Thoracic aorta (tissue), 2 donors: Measurements from ENCODE around the gene OR52E1. TPM values are rescaled to one million over a fixed set of nuclear protein-coding genes. Genes with fewer than 3 reads are reported as not detected.

Experiments used
- ATAC-seq: fragments of 150-250 bp; one replicate; pipeline ENCODE4 v1.8.0; 2017; ENCODE audit warnings: low read depth; ENCODE audit not compliant: insufficient number of reproducible peaks, low FRiP score
- DNase-seq: peaks from one replicate; pipeline ENCODE4 v3.0.0-alpha.2; 2020; ENCODE audit warnings: low spot score
- H3K27ac ChIP-seq, 2 donors: fragments of 200-600 bp; sonication (generic); 1 replicate in 1 of 2; 2 replicates in 1 of 2; pipeline ENCODE4 v1.5.1; 2016; ENCODE audit warnings: mild to moderate bottlenecking in 2 of 2, moderate library complexity in 2 of 2
- H3K27me3 ChIP-seq: fragments of 200-600 bp; sonication (generic); replicated peaks from 2 replicates; pipeline ENCODE4 v1.6.0; 2016; ENCODE audit warnings: mild to moderate bottlenecking; ENCODE audit not compliant: insufficient read depth
- H3K36me3 ChIP-seq: fragments of 200-600 bp; sonication (generic); one replicate; pipeline ENCODE4 v1.5.1; 2016
- H3K4me1 ChIP-seq, 2 donors: fragments of 200-600 bp; sonication (generic); 1 replicate in 1 of 2; 2 replicates in 1 of 2; pipeline versions ENCODE4 v1.5.1 to v1.6.0; 2016; ENCODE audit warnings: low read depth in 2 of 2, mild to moderate bottlenecking in 1 of 2; ENCODE audit not compliant: control insufficient read depth in 1 of 2
- H3K4me3 ChIP-seq: fragments of 200-600 bp; sonication (generic); 2 replicates; pipeline ENCODE4 v1.5.1; 2016; ENCODE audit warnings: mild to moderate bottlenecking
- H3K9me3 ChIP-seq: fragments of 200-600 bp; sonication (generic); 2 replicates; pipeline ENCODE4 v1.5.1; 2016
- total RNA-seq, 2 donors: library from RNA; depleted of rRNA; stranded (reverse); fragments of >200 nt; gene quantifications; one replicate each; pipeline versions ENCODE4 v1.1.0 to v1.2.3, GENCODE V29; 2016
- TF ChIP-seq, protein P1 (sequence below): fragments of 200-600 bp; sonication (generic); IDR thresholded peaks from one replicate; pipeline ENCODE4 v1.5.1; 2019; ENCODE audit warnings: antibody characterized with exemption

OR52E1 gene
- total RNA-seq, result not detected

DNA sequence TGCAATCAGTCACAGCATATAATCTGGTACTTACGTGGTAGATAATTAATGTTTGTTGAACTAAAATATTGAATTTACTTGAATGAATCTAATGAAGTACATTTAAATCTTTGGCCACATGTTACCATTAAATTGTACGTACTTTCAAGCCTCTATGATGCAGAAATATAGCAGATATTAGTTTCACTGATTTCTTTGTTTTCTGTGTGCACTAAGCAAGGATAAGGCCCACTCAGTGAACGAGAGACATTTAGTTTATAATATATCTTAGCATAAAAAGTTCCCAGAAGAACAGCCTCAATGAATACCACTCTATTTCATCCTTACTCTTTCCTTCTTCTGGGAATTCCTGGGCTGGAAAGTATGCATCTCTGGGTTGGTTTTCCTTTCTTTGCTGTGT lies at the start of gene OR52E1:
OR52E1 (plus strand) TSS at position 301 of the 400 bp plus-strand sequence.
- no peaks in the 10 kb centered on the region for H3K9me3 ChIP-seq
- no peaks in the 10 kb centered on the region for H3K4me1 ChIP-seq
- TF ChIP-seq, protein P1, sequence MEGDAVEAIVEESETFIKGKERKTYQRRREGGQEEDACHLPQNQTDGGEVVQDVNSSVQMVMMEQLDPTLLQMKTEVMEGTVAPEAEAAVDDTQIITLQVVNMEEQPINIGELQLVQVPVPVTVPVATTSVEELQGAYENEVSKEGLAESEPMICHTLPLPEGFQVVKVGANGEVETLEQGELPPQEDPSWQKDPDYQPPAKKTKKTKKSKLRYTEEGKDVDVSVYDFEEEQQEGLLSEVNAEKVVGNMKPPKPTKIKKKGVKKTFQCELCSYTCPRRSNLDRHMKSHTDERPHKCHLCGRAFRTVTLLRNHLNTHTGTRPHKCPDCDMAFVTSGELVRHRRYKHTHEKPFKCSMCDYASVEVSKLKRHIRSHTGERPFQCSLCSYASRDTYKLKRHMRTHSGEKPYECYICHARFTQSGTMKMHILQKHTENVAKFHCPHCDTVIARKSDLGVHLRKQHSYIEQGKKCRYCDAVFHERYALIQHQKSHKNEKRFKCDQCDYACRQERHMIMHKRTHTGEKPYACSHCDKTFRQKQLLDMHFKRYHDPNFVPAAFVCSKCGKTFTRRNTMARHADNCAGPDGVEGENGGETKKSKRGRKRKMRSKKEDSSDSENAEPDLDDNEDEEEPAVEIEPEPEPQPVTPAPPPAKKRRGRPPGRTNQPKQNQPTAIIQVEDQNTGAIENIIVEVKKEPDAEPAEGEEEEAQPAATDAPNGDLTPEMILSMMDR, result no peak
- no peak for DNase-seq
- H3K4me3 ChIP-seq, result no peak within 1 kb of the TSS
- no peaks in the 10 kb centered on the region for H3K27me3 ChIP-seq
- no peaks in the 10 kb centered on the region for H3K36me3 ChIP-seq
- no peak within 1 kb of the TSS for H3K27ac ChIP-seq
- no peak for ATAC-seq

DNA sequence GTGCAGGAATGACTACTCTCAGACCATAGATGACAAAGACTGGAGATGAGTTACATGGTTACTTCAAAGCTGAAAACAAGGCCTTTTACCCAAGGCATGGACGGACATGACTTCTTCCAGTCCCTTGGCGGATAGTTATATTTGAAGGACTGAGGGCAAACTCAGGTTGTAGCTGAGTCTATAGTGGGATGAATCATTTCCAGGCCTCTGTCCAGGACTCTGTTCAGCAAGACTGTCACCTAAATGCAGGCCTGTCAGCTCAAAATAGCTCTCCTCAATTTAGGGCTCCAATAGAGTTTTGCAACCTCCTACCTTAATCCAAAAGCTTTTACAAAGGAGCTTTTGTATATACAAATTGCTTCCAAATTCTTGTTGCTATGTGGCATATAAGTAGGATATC lies 47.4 kb upstream of the OR52E1 start:
- H3K4me3 ChIP-seq, result no peak overlapping the region
- TF ChIP-seq, protein P1, result no peak
- DNase-seq (no peak), ATAC-seq (no peak)
- H3K27ac ChIP-seq, result no peak overlapping the region
- peaks cover 4% of the 10 kb centered on the region for H3K9me3 ChIP-seq
- H3K36me3 ChIP-seq, result no peaks in the 10 kb centered on the region
- H3K4me1 ChIP-seq, result no peaks in the 10 kb centered on the region
- H3K27me3 ChIP-seq, result no peaks in the 10 kb centered on the region

DNA sequence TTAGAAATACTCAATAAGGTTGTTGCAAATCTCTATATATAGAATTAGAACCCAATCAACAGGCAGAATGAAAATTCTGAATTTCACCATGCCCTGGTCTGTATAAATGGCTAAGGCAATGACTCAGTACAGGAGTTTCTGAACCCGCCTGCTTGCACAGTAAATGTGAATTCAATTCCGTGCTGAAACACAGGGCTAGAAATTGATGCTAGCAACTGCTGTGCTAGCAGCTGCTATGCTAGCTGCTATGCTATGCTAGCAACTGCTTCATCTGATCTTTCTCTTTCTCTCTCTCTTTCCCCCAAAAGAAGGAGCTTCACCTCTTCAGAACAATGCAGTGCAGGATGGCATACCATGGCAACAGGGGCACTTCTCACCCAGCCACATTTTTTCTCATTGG lies 32.7 kb upstream of the OR52E1 start:
- ATAC-seq, result no peak
- TF ChIP-seq, protein P1, result no peak
- DNase-seq, result no peak
- no peak overlapping the region for H3K27ac ChIP-seq
- H3K9me3 ChIP-seq, result no peaks in the 10 kb centered on the region
- H3K4me3 ChIP-seq, result no peak overlapping the region
- no peaks in the 10 kb centered on the region for H3K36me3 ChIP-seq
- H3K27me3 ChIP-seq, result no peaks in the 10 kb centered on the region
- no peaks in the 10 kb centered on the region for H3K4me1 ChIP-seq

DNA sequence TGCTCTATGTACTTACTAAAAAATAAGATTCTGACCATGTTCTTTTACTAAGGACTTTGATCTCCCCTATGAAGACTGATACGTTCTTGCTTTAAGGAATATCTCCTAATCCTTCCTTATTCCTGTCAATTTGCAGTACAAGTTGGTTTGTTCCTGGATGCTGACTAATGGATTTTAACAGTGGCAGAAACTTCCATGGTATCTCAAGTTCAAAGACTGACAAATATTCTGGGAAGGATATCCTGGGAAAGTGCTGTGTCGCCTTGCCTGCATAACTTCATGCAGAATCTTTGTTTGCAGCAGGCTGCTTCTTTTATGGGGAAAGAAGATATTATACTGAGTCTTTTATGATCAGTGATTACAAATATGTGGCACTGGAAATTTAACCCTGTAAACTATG lies 31.4 kb upstream of the OR52E1 start:
- no peaks in the 10 kb centered on the region for H3K9me3 ChIP-seq
- H3K4me1 ChIP-seq, result no peaks in the 10 kb centered on the region
- no peaks in the 10 kb centered on the region for H3K36me3 ChIP-seq
- no peak overlapping the region for H3K4me3 ChIP-seq
- TF ChIP-seq, protein P1, result no peak
- no peaks in the 10 kb centered on the region for H3K27me3 ChIP-seq
- DNase-seq (no peak), ATAC-seq (no peak)
- no peak overlapping the region for H3K27ac ChIP-seq

DNA sequence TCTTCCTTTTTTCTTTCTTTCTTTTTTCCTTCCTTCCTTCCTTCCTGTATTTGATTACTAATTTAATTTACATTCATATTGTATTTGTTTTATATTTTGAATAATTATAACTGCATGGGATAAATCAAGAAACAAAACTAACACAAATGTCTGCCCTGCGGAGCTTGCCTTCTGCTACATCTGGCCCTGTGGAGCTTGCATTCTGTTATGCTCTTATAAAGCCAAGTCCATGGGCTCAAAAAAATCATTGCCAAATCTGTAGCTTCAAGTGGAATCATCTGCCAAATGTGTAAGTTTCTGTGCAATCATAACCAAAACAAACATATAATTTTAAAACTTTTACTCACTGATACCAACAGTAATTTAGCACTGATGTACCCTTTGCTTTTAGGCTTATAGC lies 31.0 kb upstream of the OR52E1 start:
- TF ChIP-seq, protein P1, result no peak

More for the DNA sequence above, 31.0 kb upstream of the OR52E1 start:
- H3K4me3 ChIP-seq, result no peak overlapping the region
- H3K27ac ChIP-seq, result no peak overlapping the region
- ATAC-seq (no peak), DNase-seq (no peak)
- H3K9me3 ChIP-seq, result no peaks in the 10 kb centered on the region
- H3K27me3 ChIP-seq, result no peaks in the 10 kb centered on the region
- H3K36me3 ChIP-seq, result no peaks in the 10 kb centered on the region
- H3K4me1 ChIP-seq, result no peaks in the 10 kb centered on the region
